AG09319 (cell line): ENCODE measurements around the gene CA11.

Experiments used
- DNase-seq: peaks from one replicate; pipeline ENCODE4 v3.0.0-alpha.2; 2010; ENCODE audit warnings: low read depth; ENCODE audit errors: extremely low read depth
- TF ChIP-seq, protein P1 (sequence below): IDR thresholded peaks from 2 replicates; pipeline ENCODE4 v1.5.1; 2011; ENCODE audit warnings: low read depth, mild to moderate bottlenecking, inconsistent platforms, low read length, moderate library complexity

CA11 gene

DNA sequence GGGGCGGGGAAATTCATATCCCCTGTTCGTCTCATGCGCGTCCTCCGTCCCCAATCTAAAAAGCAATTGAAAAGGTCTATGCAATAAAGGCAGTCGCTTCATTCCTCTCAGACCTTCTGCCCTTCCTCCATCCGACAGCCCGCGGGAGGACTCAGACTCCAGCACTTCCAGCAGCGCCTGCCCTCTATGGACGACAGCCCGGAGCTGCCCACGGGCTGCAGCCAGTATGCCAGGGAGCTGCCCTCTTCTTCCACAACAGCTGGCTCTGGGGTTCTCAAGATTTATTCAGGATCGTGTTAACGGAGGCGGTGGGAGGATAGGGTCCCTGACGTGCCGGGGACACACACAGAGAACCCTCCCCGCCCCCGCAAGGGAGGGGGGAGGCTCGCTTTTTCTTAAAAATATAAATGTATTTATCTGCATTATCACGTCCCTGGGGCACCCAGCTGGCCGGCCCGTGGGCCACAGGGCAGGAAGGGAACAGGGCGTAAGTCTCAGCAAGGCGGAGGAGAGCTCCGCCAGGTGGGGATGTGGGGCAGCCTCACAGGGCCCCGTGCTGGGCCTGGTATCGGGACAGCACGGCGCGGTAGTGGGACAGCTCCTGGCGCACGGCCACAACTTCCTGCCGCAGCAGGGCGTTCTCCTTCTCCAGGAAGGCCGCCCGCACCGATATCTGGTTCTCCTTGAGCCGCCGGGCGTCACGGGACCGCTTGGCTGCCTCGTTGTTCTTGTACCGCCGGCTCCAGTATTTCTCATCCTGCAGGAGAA is 15.5 kb downstream of the CA11 start:
- TF ChIP-seq, protein P1, sequence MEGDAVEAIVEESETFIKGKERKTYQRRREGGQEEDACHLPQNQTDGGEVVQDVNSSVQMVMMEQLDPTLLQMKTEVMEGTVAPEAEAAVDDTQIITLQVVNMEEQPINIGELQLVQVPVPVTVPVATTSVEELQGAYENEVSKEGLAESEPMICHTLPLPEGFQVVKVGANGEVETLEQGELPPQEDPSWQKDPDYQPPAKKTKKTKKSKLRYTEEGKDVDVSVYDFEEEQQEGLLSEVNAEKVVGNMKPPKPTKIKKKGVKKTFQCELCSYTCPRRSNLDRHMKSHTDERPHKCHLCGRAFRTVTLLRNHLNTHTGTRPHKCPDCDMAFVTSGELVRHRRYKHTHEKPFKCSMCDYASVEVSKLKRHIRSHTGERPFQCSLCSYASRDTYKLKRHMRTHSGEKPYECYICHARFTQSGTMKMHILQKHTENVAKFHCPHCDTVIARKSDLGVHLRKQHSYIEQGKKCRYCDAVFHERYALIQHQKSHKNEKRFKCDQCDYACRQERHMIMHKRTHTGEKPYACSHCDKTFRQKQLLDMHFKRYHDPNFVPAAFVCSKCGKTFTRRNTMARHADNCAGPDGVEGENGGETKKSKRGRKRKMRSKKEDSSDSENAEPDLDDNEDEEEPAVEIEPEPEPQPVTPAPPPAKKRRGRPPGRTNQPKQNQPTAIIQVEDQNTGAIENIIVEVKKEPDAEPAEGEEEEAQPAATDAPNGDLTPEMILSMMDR = no peak

DNA sequence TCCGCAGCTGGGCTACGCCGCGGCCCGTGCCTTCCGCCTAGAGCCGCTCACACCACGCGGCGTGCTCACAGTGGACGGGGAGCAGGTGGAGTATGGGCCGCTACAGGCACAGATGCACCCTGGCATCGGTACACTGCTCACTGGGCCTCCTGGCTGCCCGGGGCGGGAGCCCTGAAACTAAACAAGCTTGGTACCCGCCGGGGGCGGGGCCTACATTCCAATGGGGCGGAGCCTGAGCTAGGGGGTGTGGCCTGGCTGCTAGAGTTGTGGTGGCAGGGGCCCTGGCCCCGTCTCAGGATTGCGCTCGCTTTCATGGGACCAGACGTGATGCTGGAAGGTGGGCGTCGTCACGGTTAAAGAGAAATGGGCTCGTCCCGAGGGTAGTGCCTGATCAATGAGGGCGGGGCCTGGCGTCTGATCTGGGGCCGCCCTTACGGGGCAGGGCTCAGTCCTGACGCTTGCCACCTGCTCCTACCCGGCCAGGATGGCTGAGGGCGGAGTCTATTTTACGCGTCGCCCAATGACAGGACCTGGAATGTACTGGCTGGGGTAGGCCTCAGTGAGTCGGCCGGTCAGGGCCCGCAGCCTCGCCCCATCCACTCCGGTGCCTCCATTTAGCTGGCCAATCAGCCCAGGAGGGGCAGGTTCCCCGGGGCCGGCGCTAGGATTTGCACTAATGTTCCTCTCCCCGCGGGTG is 16.2 kb downstream of the CA11 start:
- no peak for DNase-seq
- TF ChIP-seq, protein P1 = no peak

More for the DNA sequence above, 15.5 kb downstream of the CA11 start:
- DNase-seq = no peak

DNA sequence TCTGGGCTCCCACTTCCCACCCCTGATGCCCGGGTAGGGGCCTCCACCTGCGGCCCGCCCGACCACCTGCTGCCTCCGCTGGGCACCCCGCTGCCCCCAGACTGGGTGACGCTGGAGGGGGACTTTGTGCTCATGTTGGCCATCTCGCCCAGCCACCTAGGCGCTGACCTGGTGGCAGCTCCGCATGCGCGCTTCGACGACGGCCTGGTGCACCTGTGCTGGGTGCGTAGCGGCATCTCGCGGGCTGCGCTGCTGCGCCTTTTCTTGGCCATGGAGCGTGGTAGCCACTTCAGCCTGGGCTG is 16.7 kb downstream of the CA11 start:
- TF ChIP-seq, protein P1 = no peak
- DNase-seq = no peak

DNA sequence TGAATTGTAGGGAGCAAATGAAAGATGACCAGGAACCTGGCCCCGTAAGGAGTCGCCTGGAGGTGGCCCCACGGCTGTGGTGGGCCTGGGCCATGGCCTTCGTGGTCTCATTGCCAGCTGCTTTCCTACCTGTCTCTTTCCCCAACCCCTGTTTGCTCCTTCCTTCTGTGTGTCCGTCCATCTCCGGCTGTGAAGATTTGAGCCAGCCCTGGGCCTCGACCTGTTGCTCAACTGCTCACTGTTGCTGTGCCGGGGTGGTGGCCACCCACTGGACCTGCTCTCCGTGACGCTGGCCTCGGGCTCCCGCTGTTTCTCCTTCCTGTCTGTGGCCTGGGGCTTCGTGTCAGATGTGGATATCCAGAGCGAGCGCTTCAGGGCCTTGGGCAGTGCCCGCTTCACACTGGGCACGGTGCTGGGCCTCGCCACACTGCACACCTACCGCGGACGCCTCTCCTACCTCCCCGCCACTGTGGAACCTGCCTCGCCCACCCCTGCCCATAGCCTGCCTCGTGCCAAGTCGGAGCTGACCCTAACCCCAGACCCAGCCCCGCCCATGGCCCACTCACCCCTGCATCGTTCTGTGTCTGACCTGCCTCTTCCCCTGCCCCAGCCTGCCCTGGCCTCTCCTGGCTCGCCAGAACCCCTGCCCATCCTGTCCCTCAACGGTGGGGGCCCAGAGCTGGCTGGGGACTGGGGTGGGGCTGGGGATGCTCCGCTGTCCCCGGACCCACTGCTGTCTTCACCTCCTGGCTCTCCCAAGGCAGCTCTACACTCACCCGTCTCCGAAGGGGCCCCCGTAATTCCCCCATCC is 17.3 kb downstream of the CA11 start:
- TF ChIP-seq, protein P1 = no peak
- no peak for DNase-seq

DNA sequence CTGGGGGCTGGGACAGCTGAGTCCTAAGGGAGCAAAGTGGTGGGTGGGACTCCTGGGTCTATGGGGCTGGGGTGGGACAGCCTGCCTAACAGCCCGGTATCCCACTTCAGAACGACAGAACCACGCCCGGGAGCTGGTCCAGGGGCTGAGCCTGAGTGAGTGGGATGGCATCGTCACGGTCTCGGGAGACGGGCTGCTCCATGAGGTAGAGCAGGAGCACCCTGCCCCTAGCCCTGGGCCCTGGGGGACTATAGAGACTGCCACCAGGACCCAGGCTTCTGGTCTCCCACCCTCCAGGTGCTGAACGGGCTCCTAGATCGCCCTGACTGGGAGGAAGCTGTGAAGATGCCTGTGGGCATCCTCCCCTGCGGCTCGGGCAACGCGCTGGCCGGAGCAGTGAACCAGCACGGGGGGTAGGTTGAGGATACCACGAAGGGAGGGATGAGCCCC is 18.1 kb downstream of the CA11 start:
- DNase-seq = no peak
- TF ChIP-seq, protein P1 = no peak

DNA sequence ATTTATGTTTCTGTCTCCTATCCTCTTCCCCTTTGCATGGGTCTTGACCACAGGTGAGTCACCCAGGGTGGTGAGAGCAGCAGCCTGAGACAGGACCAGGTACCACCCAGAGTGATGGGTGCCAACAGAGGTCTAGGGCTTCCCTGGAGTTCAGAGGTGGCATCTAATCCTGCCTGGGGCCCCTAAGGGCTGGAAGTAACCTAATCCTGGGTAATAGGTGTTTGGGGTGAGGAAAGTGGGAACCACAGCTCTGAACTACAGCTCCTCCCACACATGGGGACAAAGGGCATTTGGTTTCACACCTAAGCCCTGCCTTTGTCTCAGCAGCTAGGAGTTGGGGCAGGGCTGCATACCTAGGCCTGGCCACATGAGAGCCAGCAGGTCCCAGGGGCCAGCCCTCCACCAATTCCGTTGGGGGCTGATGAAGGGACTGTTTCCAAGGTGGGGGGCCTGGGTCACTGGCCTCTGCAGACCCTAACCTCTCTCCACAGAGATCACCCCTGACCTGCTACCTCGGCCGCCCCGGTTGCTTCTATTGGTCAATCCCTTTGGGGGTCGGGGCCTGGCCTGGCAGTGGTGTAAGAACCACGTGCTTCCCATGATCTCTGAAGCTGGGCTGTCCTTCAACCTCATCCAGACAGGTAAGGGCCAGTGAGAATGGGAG is 18.7 kb downstream of the CA11 start:
- TF ChIP-seq, protein P1 = no peak
- no peak for DNase-seq
